Ramos (cell line): ENCODE results near the gene ARID3C.

ENCODE experiments used
- in situ Hi-C: fragments of 300-500 bp; cut with MboI; formaldehyde crosslinking; loops from one replicate; pipeline ENCODE4 v1.14.3; 2022; ENCODE audit warnings: low sequenced_read_pairs; ENCODE audit not compliant: unreplicated experiment

Gene ARID3C

GRCh38 chr9:34628656-34629490, at the start of gene ARID3C:
Gene ARID3C, minus strand, starts transcription at chr9:34629066. Its CDS starts 1,052 bp downstream, at chr9:34628014.
- in situ Hi-C loops, result no loop called here

- in situ Hi-C loops, result no loop called here
Observed at GRCh38 chr9:34675869-34676268, 47.0 kb upstream of the ARID3C start.

- in situ Hi-C loops, result no loop called here
Observed at GRCh38 chr9:34675048-34675714, 46.3 kb upstream of the ARID3C start.

- in situ Hi-C loops, result no loop called here
Observed at GRCh38 chr9:34674440-34674839, 45.6 kb upstream of the ARID3C start.

GRCh38 chr9:34671307-34671706, 42.4 kb upstream of the ARID3C start:
- in situ Hi-C loops, result no loop called here

GRCh38 chr9:34669809-34670562, 41.1 kb upstream of the ARID3C start:
- in situ Hi-C loops, result no loop called here

GRCh38 chr9:34665381-34666250, 36.8 kb upstream of the ARID3C start:
- in situ Hi-C loops, result no loop called here

GRCh38 chr9:34665067-34665380, 36.2 kb upstream of the ARID3C start:
- in situ Hi-C loops, result no loop called here

- in situ Hi-C loops, result no loop called here
Observed at GRCh38 chr9:34664281-34665066, 35.6 kb upstream of the ARID3C start.

- in situ Hi-C loops, result no loop called here
Observed at GRCh38 chr9:34663303-34663605, 34.4 kb upstream of the ARID3C start.

- in situ Hi-C loops, result no loop called here
Observed at GRCh38 chr9:34662526-34663302, 33.8 kb upstream of the ARID3C start, which contains the start of gene CCL27. Gene CCL27, minus strand, starts transcription at chr9:34662657. Its CDS starts 24 bp downstream, at chr9:34662633.

GRCh38 chr9:34659592-34660253, 30.9 kb upstream of the ARID3C start:
- in situ Hi-C loops, result no loop called here

GRCh38 chr9:34658461-34658860, 29.6 kb upstream of the ARID3C start:
- in situ Hi-C loops, result no loop called here

- in situ Hi-C loops, result no loop called here
Observed at GRCh38 chr9:34656992-34657391, 28.1 kb upstream of the ARID3C start.

GRCh38 chr9:34655394-34655793, 26.5 kb upstream of the ARID3C start:
- in situ Hi-C loops, result no loop called here

- in situ Hi-C loops, result no loop called here
Observed at GRCh38 chr9:34654323-34655051, 25.6 kb upstream of the ARID3C start.
